Measurements from ENCODE around the gene ARAP3. TPM values are rescaled to one million over a fixed set of nuclear protein-coding genes. Genes with fewer than 3 reads are reported as not detected.
A peak's percentile ranks its signal among the peaks of the same experiment; 100 is the strongest.

Gene ARAP3
- total and polyA plus RNA-seq, 9 of the 15 experiments (the other 6 are each of a cell fraction or from before 2014, with no cell fraction given), result 0.83 to 25.7 (median 6.4) TPM

DNA sequence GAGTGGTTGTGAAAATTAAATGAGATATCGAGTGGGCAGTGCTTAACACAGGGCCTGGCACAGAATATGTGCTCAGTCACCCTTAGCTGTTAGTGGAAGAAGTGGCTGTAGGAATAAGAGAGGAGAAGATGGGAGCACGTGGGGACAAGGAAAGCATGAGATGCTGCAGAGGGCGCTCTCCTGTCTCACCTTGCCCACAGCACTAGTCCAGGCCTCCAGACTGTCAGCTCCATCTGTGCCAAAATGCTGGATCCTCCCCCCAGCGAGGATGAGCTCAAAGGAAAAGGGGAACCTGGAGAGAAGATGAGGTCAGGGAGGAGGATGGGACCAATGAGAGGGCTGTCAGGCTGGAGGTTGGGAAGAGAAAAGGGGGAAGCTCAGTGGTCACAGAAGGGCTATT, 12.5 kb downstream of the ARAP3 start (continued):
- peak; percentile 77 for TF ChIP-seq MGA (IDR thresholded peaks at IDR 0.05)
- TF ChIP-seq, protein P1, sequence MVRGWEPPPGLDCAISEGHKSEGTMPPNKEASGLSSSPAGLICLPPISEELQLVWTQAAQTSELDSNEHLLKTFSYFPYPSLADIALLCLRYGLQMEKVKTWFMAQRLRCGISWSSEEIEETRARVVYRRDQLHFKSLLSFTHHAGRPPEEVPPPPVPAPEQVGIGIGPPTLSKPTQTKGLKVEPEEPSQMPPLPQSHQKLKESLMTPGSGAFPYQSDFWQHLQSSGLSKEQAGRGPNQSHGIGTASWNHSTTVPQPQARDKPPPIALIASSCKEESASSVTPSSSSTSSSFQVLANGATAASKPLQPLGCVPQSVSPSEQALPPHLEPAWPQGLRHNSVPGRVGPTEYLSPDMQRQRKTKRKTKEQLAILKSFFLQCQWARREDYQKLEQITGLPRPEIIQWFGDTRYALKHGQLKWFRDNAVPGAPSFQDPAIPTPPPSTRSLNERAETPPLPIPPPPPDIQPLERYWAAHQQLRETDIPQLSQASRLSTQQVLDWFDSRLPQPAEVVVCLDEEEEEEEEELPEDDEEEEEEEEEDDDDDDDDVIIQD (CRISPR knock-in tag; IDR thresholded peaks at IDR 0.05), result no peak
- TF ChIP-seq MAFF (IDR thresholded peaks at IDR 0.05; ENCODE audit: low read length), result peak; percentile 3; the same call in 1 of the 2 replicates
- TF ChIP-seq SREBF2 (CRISPR knock-in tag; IDR thresholded peaks at IDR 0.05), result no peak
- peak; percentile 61 to 74 for TF ChIP-seq MNT (conservative IDR thresholded peaks at IDR 0.05)
- peak; percentile 49; the same call in 1 of the 2 replicates for TF ChIP-seq ZNF263 (CRISPR knock-in tag; IDR thresholded peaks at IDR 0.05; ENCODE audit: borderline replicate concordance)
- TF ChIP-seq ZNF436 (CRISPR knock-in tag; IDR thresholded peaks at IDR 0.05), result no peak
- TF ChIP-seq SPI1 (IDR thresholded peaks at IDR 0.05; ENCODE audit: borderline replicate concordance, low read depth, low read length), result 0 out of 2 replicates have a peak, but pooled peaks have one; percentile 18
- no peak for TF ChIP-seq NR2C2 (CRISPR knock-in tag; IDR thresholded peaks at IDR 0.05)
- no peak for TF ChIP-seq NR2C2 (tag; IDR thresholded peaks at IDR 0.05)

All from K562 (cell line).